Karpas-422 (cell line): ENCODE data around the gene DOCK2. TPM values are rescaled to one million over a fixed set of nuclear protein-coding genes. Genes with fewer than 3 reads are reported as not detected.

Experiments used
- DNase-seq: peaks from one replicate; pipeline ENCODE4 v3.0.0-alpha.2; 2015
- H2AFZ ChIP-seq: fragments of 200-600 bp; sonication (generic); 2 replicates; pipeline ENCODE4 v1.6.1; 2014; ENCODE audit warnings: antibody characterized with exemption, low read length, mixed read lengths
- H3K27ac ChIP-seq: fragments of 200-600 bp; sonication (generic); 2 replicates; pipeline ENCODE4 v1.5.1; 2014; ENCODE audit warnings: mild to moderate bottlenecking, low read length, moderate library complexity
- H3K27me3 ChIP-seq: fragments of 200-600 bp; sonication (generic); 2 replicates; pipeline ENCODE4 v1.6.1; 2014; ENCODE audit warnings: low read length, mixed read lengths
- H3K36me3 ChIP-seq: fragments of 200-600 bp; sonication (generic); 2 replicates; pipeline ENCODE4 v1.6.1; 2014; ENCODE audit warnings: low read length, mixed read lengths; ENCODE audit not compliant: insufficient read depth
- H3K4me1 ChIP-seq: fragments of 200-600 bp; sonication (generic); 2 replicates; pipeline ENCODE4 v1.6.1; 2014; ENCODE audit warnings: mild to moderate bottlenecking, low read length, mixed read lengths
- H3K4me2 ChIP-seq: fragments of 200-600 bp; sonication (generic); 2 replicates; pipeline ENCODE4 v1.6.1; 2014; ENCODE audit warnings: low read length, low read depth, mild to moderate bottlenecking; ENCODE audit not compliant: poor library complexity, severe bottlenecking
- H3K4me3 ChIP-seq: fragments of 200-600 bp; sonication (generic); 2 replicates; pipeline ENCODE4 v1.5.1; 2014; ENCODE audit warnings: mild to moderate bottlenecking, antibody characterized with exemption, low read length, mixed read lengths
- H3K79me2 ChIP-seq: fragments of 200-600 bp; sonication (generic); 2 replicates; pipeline ENCODE4 v1.6.1; 2014; ENCODE audit warnings: mild to moderate bottlenecking, low read length, mixed read lengths
- H3K9ac ChIP-seq: fragments of 200-600 bp; sonication (generic); 2 replicates; pipeline ENCODE4 v1.6.0; 2014; ENCODE audit warnings: low read length
- H3K9me2 ChIP-seq: fragments of 200-600 bp; sonication (generic), shearing (Covaris generic); replicated peaks from 2 replicates; pipeline ENCODE4 v1.6.0; 2014; ENCODE audit warnings: mild to moderate bottlenecking, low read length, moderate library complexity; ENCODE audit not compliant: insufficient read depth
- H3K9me3 ChIP-seq: fragments of 300-700, 200-600 bp; sonication (generic); 2 replicates; pipeline ENCODE4 v1.6.1; 2014; ENCODE audit warnings: low read length, mixed read lengths
- H4K20me1 ChIP-seq: fragments of 200-600 bp; sonication (generic); 2 replicates; pipeline ENCODE4 v1.6.1; 2014; ENCODE audit warnings: mild to moderate bottlenecking, antibody characterized with exemption, low read length, low read depth; ENCODE audit not compliant: insufficient read depth
- total RNA-seq: library from RNA; depleted of rRNA; stranded (reverse); fragments of >200 nt; shearing (Covaris generic); gene quantifications from 2 replicates; pipeline ENCODE4 v1.2.3, GENCODE V29; 2014; ENCODE audit warnings: low replicate concordance

DOCK2 gene
- total RNA-seq, 1 experiment from 2014 or later, result 255 TPM

DNA sequence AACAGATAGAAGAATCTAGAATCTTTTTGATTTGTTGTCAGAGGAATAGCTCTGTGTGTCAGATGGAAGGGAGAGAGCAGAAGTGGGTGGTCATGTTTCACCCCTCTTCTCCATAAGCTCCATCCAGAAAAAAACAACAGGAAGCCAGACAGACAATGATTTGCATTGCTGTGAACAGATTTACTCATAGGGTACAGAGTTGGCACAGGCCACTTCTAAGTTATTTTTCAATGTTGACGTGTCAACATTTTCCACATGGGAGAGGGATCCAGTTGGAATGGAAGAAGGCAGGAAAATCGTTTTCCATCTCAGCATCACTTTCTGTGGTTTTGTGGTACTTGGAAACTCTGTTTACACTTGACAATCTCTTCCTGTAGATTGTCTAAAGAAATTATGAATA lies 256.5 kb downstream of the DOCK2 start:
- 0 out of 2 replicates have a peak overlapping the region, but pooled peaks have one; percentile 6 for H3K27ac ChIP-seq
- H3K4me3 ChIP-seq, result no peak overlapping the region
- no peaks in the 10 kb centered on the region for H3K9me2 ChIP-seq
- no peak overlapping the region for H2AFZ ChIP-seq
- no peaks in the 10 kb centered on the region for H4K20me1 ChIP-seq
- H3K9ac ChIP-seq, result no peak overlapping the region
- peaks cover 16% of the 10 kb centered on the region for H3K4me1 ChIP-seq
- H3K9me3 ChIP-seq, result no peaks in the 10 kb centered on the region
- H3K27me3 ChIP-seq, result no peaks in the 10 kb centered on the region
- DNase-seq, result no peak
- H3K4me2 ChIP-seq, result no peak overlapping the region
- H3K79me2 ChIP-seq, result peaks cover 29% of the 10 kb centered on the region
- H3K36me3 ChIP-seq, result no peaks in the 10 kb centered on the region

GRCh38 chr5:169895926-169896325 lies 258.9 kb downstream of the DOCK2 start:
- H3K9ac ChIP-seq, result no peak overlapping the region
- no peaks in the 10 kb centered on the region for H3K9me3 ChIP-seq
- no peak for DNase-seq
- H3K4me2 ChIP-seq, result no peak overlapping the region
- H3K9me2 ChIP-seq, result no peaks in the 10 kb centered on the region
- H3K4me3 ChIP-seq, result no peak overlapping the region
- H3K27me3 ChIP-seq, result no peaks in the 10 kb centered on the region
- no peaks in the 10 kb centered on the region for H4K20me1 ChIP-seq
- H3K27ac ChIP-seq, result no peak overlapping the region
- H3K4me1 ChIP-seq, result peaks cover 16% of the 10 kb centered on the region
- H2AFZ ChIP-seq, result no peak overlapping the region
- peaks cover 27% of the 10 kb centered on the region for H3K79me2 ChIP-seq
- H3K36me3 ChIP-seq, result no peaks in the 10 kb centered on the region

DNA sequence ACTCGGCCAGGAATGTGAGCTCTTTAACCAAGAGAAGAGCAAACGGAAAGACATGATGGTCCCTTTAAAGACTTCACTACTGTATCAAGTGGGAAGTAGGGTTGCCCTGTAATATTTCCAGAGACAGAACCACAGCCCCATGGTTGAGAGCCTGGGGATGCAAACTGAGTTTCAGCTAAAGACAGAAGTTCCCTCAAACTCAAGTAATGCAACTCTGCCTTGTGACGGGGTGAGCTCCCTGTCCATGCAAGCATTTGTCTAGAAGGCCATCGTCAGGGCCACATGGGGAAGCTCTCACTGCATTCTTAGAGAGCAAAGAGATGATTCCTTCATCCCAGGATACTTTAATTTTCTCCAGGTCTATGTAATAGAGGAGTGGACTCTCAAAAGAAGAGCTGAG lies 260.4 kb downstream of the DOCK2 start:
- Histone ChIP-seq H3K36me3 (no peaks in the 10 kb centered on the region), H3K27ac (no peak overlapping the region), H3K9ac (no peak overlapping the region), H3K4me2 (no peak overlapping the region), H3K4me1 (peaks cover 17% of the 10 kb centered on the region), H2AFZ (no peak overlapping the region), H3K4me3 (no peak overlapping the region), H4K20me1 (no peaks in the 10 kb centered on the region), H3K79me2 (peaks cover 42% of the 10 kb centered on the region), H3K9me3 (no peaks in the 10 kb centered on the region), H3K9me2 (no peaks in the 10 kb centered on the region), H3K27me3 (no peaks in the 10 kb centered on the region)
- DNase-seq, result no peak

GRCh38 chr5:169901896-169902295 lies 264.8 kb downstream of the DOCK2 start:
- peaks cover 41% of the 10 kb centered on the region for H3K79me2 ChIP-seq
- no peak overlapping the region for H3K4me3 ChIP-seq
- no peaks in the 10 kb centered on the region for H3K9me3 ChIP-seq
- H3K9ac ChIP-seq, result no peak overlapping the region
- no peak overlapping the region for H2AFZ ChIP-seq
- no peak overlapping the region for H3K27ac ChIP-seq
- H4K20me1 ChIP-seq, result no peaks in the 10 kb centered on the region
- H3K36me3 ChIP-seq, result no peaks in the 10 kb centered on the region
- H3K4me1 ChIP-seq, result peaks cover 36% of the 10 kb centered on the region
- no peaks in the 10 kb centered on the region for H3K27me3 ChIP-seq
- no peak for DNase-seq
- no peak overlapping the region for H3K4me2 ChIP-seq
- H3K9me2 ChIP-seq, result no peaks in the 10 kb centered on the region

- Histone ChIP-seq H2AFZ (no peak overlapping the region), H3K9me3 (no peaks in the 10 kb centered on the region), H3K27ac (peak overlapping the region; percentile 59), H3K4me2 (peak overlapping the region; percentile 21), H3K36me3 (no peaks in the 10 kb centered on the region), H3K4me1 (peaks cover 43% of the 10 kb centered on the region), H4K20me1 (no peaks in the 10 kb centered on the region), H3K4me3 (no peak overlapping the region), H3K27me3 (no peaks in the 10 kb centered on the region), H3K9me2 (no peaks in the 10 kb centered on the region), H3K79me2 (peaks cover 37% of the 10 kb centered on the region), H3K9ac (no peak overlapping the region)
- no peak for DNase-seq
These were observed 267.0 kb downstream of the DOCK2 start for GRCh38 chr5:169904059-169904458.

- H3K9ac ChIP-seq, result no peak overlapping the region
- DNase-seq, result no peak
- H3K36me3 ChIP-seq, result no peaks in the 10 kb centered on the region
- no peaks in the 10 kb centered on the region for H3K9me2 ChIP-seq
- H3K4me2 ChIP-seq, result peak overlapping the region; percentile 21
- H3K27me3 ChIP-seq, result no peaks in the 10 kb centered on the region
- peak overlapping the region; percentile 59 for H3K27ac ChIP-seq
- H3K4me3 ChIP-seq, result no peak overlapping the region
- no peaks in the 10 kb centered on the region for H4K20me1 ChIP-seq
- no peak overlapping the region for H2AFZ ChIP-seq
- H3K4me1 ChIP-seq, result peaks cover 43% of the 10 kb centered on the region
- peaks cover 37% of the 10 kb centered on the region for H3K79me2 ChIP-seq
- no peaks in the 10 kb centered on the region for H3K9me3 ChIP-seq
These were observed 267.4 kb downstream of the DOCK2 start for GRCh38 chr5:169904508-169904907.

GRCh38 chr5:169905017-169905416 lies 267.9 kb downstream of the DOCK2 start:
- Histone ChIP-seq H3K4me2 (peak overlapping the region; percentile 21), H2AFZ (no peak overlapping the region)

GRCh38 chr5:169906745-169907649 lies 269.9 kb downstream of the DOCK2 start:
- H3K4me2 ChIP-seq, result no peak overlapping the region
- no peaks in the 10 kb centered on the region for H3K36me3 ChIP-seq
- peaks cover 17% of the 10 kb centered on the region for H3K79me2 ChIP-seq
- H3K4me3 ChIP-seq, result no peak overlapping the region
- H3K27ac ChIP-seq, result no peak overlapping the region
- no peak overlapping the region for H2AFZ ChIP-seq
- H3K4me1 ChIP-seq, result peaks cover 39% of the 10 kb centered on the region
- no peaks in the 10 kb centered on the region for H4K20me1 ChIP-seq
- no peak for DNase-seq
- H3K9me2 ChIP-seq, result no peaks in the 10 kb centered on the region
- no peak overlapping the region for H3K9ac ChIP-seq
- H3K27me3 ChIP-seq, result no peaks in the 10 kb centered on the region
- no peaks in the 10 kb centered on the region for H3K9me3 ChIP-seq

More at GRCh38 chr5:169905017-169905416, 267.9 kb downstream of the DOCK2 start:
- H3K36me3 ChIP-seq, result no peaks in the 10 kb centered on the region
- no peak for DNase-seq
- H3K9me3 ChIP-seq, result no peaks in the 10 kb centered on the region
- 0 out of 2 replicates have a peak overlapping the region, but pooled peaks have one; percentile 0 for H3K9ac ChIP-seq
- H3K27ac ChIP-seq, result peak overlapping the region; percentile 59
- H3K9me2 ChIP-seq, result no peaks in the 10 kb centered on the region
- H3K27me3 ChIP-seq, result no peaks in the 10 kb centered on the region
- no peak overlapping the region for H3K4me3 ChIP-seq
- no peaks in the 10 kb centered on the region for H4K20me1 ChIP-seq
- peaks cover 33% of the 10 kb centered on the region for H3K79me2 ChIP-seq
- peaks cover 43% of the 10 kb centered on the region for H3K4me1 ChIP-seq
